MV-4-11 (cell line): ENCODE measurements around the gene TFAP2D.

Experiments used
- DNase-seq: peaks from one replicate; lab custom pipeline; 2025; lab: John Stamatoyannopoulos, UW

TFAP2D gene

GRCh38 chr6:50713226-50713625 is at the start of gene TFAP2D:
TSS of gene TFAP2D (plus strand) at chr6:50713526. CDS start at chr6:50714056, 530 bp downstream.
- no peak for DNase-seq

DNA sequence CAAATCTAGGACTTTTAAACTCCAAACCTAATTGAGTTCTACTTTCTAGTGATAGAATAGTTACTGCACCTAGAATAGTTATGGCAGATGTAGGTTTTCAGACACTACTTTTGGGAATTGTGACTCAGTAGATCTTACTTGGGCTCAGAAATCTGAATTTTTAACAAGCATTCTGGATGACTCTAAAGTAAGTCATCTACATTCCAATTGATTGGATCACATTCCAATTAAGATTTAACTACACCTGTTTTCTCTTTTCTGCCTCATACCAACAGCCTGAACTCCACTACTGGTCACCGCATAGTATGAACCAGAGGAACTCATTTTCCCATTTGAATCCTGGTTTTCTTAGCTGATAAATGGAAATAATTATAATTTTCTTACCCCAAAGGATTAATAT is 49.5 kb upstream of the TFAP2D start:
- no peak for DNase-seq

DNA sequence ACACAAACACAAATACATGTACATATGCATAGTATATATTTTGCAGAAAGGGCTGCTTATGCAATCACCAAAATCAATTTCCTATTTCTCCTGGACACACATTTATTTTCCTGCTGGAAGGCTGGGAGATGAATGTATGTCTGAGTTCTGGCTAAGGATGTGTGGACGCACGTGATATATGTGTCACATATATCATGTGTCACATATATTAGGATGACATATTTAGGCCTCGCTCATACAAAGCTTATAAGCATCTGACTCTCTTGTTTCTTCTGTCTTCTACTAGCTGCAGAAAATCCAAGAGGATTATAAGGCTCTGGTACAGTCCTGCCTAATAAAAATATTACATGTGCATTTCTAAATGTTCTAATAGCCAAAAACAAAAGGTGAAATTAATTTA is 47.2 kb upstream of the TFAP2D start:
- no peak for DNase-seq

- DNase-seq: no peak
These were observed 32.0 kb upstream of the TFAP2D start for GRCh38 chr6:50681213-50681824.

- DNase-seq: no peak
These were observed 24.1 kb upstream of the TFAP2D start for GRCh38 chr6:50689210-50689609.

- DNase-seq: no peak
These were observed 21.4 kb upstream of the TFAP2D start for GRCh38 chr6:50691814-50692495.

DNA sequence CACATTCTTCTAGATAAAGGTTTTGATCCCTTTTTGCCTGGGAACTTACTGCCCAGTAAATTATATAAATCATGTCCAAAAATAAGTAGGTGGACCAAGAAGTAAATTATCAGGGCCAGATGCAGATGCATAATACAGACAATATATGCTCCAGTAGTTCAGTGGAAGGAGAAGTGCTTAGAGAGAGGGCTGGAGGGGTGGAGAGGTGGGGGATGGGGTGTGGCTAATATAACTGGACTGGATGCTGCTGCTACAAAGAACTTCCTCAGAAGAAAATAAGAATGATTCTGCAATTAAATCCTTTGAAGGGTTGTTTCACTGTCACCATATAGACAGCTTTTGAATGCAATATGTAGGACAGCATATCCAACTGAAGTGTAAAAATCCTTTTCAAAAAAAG is 14.8 kb upstream of the TFAP2D start:
- no peak for DNase-seq

DNA sequence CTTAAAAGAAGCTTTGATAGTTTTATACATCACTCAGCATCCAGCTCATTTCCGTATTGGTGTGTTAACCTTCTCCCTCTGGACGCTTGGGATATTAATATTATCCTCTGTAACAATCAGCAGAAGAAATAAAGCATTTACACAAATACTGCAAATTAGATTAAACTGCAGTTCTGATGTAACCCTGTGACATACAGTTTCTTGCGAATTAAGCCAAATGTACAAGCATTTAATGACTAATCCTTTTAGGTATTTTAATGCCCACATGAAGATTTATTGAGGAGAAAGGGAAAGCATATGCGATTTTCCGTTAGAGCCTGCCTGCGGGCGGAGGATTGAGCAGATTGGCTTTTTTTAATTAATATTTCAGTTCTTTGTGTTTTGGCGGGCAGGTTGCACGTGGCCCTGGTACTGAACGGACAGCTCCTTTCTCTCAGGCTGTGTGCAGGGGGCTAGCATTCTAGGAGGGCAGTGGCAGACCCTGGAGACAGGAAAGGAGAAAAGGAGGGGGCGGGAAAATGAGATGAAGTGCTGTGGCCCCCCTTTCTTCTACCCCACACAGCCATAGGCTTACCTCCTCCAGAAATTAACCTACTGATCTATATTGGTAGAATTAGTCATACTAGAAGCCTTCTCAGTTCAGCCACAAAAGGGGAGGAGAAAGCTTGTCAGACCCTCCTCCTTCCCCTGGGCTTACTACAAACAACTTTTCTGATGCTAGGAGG is 14.1 kb upstream of the TFAP2D start:
- DNase-seq: no peak

DNA sequence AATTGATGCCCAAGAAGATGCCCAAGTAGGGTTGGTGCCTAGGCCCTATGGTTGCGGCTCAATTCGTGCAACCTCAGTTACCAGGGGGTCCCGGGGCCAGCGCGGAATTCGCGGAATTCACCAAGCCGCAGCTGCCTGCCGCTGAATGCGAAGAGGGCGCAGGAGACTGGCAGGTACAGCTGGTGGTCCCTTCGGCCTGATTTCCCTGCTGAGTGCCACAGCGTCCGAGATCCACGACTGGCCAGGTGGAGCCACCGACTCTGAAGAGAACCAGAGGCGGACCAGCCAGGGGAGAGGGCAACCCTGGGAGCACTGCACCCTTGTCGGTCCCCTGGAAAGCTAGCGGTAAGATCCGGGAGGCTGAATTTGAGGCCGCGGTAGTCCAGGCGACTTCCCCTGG is 6.8 kb upstream of the TFAP2D start:
- DNase-seq: no peak

- no peak for DNase-seq
These were observed 6.1 kb upstream of the TFAP2D start for GRCh38 chr6:50707191-50707590.

DNA sequence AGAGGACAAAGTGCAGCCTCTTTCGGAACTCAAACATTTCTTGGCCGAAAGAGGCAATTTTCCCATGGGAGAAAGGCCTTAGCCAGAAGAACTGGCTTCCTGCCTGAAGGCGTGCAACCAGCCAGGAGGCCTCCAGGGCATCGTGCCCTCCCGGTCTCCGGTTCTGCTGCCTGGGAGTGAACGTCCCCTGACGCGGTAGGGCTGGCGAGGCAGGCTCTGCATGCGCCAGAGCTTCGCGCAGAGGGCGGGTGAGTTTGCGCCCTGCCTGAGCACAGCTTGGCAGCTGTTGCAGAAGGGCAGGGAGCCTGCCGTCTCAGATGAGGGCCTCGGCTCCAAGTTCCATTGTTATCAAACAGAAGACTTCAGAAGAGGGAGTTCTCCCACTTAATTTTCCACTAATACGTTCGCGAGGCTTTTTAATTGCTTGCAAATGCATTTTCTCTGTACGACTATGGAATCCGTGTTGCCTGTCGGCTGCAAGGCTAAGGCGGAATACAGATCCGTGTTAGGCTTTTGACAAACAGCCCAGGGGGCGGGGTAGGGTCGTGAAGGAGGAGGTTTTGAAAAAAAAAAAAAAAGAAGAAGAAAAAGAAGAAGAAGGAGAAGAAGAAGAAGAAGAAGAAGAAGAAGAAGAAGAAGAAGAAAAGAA is 5.5 kb upstream of the TFAP2D start:
- no peak for DNase-seq

- DNase-seq: no peak
These were observed 4.5 kb upstream of the TFAP2D start for GRCh38 chr6:50708664-50709365.

DNA sequence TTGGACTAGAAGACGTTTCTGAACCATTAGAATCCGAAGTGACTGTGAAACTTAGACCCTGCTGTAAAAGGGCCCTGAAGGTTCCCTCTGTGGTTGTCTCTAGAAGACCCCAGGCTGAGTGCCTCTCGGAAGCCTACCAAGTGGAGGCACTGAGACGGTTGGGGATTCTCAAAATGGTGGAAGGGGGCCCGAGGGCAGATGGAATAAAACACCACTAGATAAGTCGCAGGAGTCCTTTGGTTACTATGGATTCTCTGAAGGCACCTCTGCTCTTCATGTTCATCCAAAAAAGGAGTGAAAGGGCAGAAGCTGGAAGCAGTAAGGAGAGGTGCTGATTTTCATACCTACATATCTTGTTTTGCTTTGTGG is 4.0 kb upstream of the TFAP2D start:
- no peak for DNase-seq

DNA sequence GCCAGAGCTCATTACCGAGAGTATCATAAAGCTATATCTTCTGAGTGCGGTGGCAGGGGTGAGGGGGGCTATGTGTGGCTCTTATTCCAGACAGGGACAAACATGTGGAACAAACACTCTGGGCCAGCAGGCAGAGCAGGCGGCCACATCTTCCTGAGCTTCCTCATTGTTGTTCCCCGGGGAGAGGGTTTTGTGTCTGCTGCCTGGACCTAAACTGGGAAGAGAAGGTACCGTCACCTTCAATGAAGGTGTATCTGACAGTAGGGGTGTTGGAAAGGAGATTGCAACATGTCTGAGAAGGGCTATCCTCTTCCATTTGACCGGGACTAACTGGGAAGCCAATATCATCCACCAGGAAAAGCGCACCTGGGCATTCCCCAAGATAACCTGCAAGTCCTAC is 1.6 kb upstream of the TFAP2D start:
- DNase-seq: no peak

- no peak for DNase-seq
These were observed 1.0 kb upstream of the TFAP2D start for GRCh38 chr6:50712291-50712690.

DNA sequence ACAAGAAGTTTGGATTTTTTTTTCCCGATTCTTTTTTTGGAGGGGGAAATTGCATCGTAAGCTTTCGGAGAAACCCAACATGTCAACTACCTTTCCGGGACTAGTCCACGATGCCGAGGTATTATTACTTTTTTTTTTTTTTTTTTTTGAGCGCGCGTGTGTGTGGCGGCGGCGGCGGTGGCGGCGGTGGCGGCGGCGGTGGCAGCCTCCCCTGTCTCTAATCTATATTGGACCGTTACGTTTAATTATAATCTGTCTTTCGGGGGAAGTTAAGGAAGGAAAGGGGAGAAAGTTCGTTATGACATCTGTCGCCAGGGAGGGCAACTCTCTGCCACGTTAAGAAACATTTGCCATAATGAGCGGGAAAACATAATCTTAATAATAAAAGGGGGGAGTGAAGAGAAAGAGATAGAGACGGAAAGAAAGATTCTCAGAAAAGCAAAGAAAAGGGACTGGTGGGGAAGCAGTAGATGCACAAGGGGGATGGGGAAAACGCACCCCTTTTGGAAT is 706 bp downstream of the TFAP2D start:
- no peak for DNase-seq

- no peak for DNase-seq
These were observed 1.4 kb downstream of the TFAP2D start for GRCh38 chr6:50714487-50715379.

GRCh38 chr6:50716899-50717509 is 3.7 kb downstream of the TFAP2D start:
- no peak for DNase-seq

- DNase-seq: no peak
These were observed 4.6 kb downstream of the TFAP2D start for GRCh38 chr6:50717734-50718457.

GRCh38 chr6:50718566-50718965 is 5.2 kb downstream of the TFAP2D start:
- no peak for DNase-seq
